Head of caudate nucleus (tissue), 42 donors: ENCODE measurements around the gene QPCTL.
"Not testable (repeated sequence)": the region's sequence is repeated elsewhere in the genome, so short reads cannot be mapped to it uniquely, and the experiment has no call there.

Experiments
- DNase-seq, 42 donors: peaks; one replicate each; pipeline versions ENCODE4 v3.0.0 to v3.0.0-alpha.2; 2020 to 2021; ENCODE audit warnings: mixed read lengths in 7 of 42
- intact Hi-C: fragments of 100-400 bp; cut with DNase I; formaldehyde crosslinking; loops from one replicate; pipeline ENCODE4 v1.15.0; 2022

QPCTL gene

DNA sequence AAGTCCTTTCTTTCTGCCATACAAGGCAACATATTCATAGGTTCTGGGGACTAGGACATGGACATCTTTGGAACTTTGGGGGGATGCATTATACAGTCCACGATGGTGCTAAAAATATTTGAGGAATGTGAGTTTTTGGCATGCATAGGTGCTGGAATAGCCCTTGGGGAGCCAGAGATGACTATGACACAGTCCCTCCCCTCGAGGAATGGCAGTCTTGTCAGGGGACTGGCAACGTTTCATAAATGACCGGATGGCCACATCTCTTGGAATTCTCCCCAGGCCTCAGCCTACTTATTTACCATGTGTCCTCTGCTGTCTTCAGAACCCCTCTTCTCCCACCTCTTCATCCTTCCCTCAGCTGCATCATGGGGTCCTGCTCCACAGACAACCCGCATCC, 54.4 kb downstream of the QPCTL start:
- intact Hi-C loops = no loop called here

DNA sequence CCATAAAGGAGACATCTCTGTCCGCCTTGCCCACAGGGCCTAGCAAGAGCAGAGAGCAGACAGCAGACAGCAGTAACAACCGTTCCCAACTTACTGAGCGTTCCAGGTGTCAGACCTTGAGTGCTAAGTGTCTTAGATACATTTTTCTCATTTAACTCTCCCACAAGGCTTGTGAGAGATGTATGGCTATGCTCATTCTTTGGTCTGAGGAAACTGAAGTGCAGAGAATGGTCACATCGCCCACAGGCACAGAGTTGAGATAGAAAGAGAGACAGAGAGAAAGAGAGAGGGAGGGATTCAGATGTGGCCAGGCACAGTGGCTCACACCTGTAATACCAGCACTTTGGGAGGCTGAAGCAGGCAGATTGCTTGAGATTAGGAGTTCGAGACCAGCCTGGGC, 55.0 kb downstream of the QPCTL start:
- no peak for DNase-seq
- intact Hi-C loops = no loop called here

More for the DNA sequence above, 54.4 kb downstream of the QPCTL start:
- DNase-seq = no peak

DNA sequence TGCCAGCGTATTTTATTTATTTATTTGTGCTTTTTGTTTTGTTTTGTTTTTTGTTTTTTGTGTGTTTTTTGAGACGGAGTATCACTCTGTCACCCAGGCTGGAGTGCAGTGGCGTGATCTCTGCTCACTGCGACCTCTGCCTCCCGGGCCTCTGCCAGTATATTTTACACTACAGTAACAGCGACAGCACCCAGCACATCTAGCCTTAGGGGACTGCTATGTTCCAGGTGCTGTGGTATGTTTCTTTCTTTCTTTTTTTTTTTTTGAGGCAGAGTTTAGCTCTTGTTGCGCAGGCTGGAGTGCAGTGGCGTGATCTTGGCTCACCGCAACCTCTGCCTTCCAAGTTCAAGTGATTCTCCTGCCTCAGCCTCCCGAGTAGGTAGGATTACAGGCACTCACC, 59.0 kb downstream of the QPCTL start:
- intact Hi-C loops, DNase-seq: not testable (repeated sequence)

DNA sequence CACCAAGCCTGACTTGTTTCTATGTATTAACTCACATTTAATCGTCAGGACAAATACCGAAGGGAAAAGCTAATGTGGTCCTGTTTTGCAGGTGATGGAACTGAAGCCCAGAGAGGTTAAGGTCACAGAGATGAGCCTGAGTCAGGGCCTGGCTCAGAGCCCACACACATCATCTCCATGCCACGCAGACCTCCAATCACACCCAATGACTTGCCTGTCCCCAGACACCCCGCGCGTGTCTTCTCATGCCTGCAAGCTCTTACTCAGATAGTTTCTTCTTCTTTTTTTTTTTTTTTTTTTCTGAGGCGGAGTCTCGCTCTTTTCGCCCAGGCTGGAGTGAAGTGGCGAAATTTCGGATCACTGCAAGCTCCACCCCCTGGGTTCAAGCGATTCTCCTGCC, 60.2 kb downstream of the QPCTL start:
- DNase-seq = no peak
- intact Hi-C loops = no loop called here

DNA sequence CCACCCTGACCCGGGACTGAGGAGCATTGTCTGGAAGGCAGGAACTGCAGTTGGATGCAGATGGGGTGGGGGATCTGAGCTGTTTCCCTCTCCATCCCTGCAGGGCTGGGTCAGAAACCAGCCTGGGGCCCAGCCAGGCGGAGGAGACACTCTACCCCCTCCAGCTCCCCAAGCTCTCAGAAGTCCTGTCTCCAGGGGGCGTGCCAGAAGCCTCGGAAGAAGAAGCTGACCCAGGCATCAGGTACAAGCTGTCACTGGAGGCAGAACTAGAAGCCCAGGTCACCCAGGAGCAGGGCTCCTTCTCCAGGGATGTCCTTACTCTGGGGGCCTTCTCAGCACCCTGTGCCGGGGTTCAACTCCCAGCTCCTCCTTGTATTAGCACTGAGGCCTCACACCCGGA, 61.1 kb downstream of the QPCTL start:
- intact Hi-C loops = no loop called here
- DNase-seq = no peak
